GM18868 (cell line): ENCODE data around the gene TLNRD1.

Experiments
- ATAC-seq: cut with Tn5 transposase; IDR thresholded peaks from one replicate; pipeline ENCODE4 v1.9.1; 2021; ENCODE audit warnings: mild to moderate bottlenecking, moderate library complexity; ENCODE audit not compliant: unreplicated experiment

Gene TLNRD1

DNA sequence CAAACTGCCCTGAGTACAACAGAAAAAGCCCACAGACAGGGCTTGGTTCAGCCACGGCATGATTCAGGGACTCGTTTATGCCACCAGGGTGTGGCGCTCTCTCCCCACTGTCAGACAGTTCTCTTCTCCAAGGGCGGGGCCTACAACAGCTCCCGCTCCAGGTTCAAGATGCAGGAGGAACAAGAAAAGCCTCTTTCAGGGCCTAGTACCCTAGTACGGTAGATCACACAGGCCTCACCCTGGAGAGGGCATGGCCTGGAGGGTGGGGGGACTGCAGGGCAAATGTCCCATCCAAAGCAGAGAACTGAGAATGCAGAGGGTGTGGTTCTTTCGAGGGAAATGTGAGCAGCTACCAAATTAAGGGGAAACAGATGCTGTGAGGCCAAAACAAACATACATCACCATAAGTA lies 23.1 kb upstream of the TLNRD1 start:
- no peak for ATAC-seq

DNA sequence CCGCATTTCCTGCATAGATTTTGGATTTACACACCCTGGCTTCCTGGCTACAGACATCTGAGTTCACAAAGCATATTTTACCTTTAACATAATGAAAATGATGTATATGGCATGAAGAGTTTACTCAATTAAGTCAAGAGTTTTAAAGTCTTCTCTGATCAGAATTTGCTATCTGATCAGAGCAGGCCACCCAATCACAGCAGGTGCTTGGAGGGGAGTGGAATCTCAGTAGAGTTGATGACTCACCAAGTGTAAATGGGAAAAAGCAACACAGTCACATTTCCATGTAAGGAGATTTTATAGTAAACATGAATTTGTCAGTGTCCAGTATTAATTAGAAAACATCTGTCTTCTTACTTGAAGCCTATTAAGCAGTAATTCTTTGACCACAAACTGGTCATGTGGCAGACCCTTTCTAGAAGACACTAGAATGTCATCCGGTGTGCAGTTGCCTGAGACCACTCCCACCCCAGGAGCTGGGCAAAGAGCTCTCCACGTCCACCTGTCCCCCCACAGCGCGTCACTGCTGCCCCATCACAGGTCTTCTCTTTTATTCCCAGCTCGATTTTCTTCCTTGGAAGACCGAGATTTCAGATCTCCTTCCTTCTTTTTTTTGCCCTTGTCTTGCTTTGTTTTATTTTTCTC lies 21.9 kb upstream of the TLNRD1 start:
- ATAC-seq = no peak

DNA sequence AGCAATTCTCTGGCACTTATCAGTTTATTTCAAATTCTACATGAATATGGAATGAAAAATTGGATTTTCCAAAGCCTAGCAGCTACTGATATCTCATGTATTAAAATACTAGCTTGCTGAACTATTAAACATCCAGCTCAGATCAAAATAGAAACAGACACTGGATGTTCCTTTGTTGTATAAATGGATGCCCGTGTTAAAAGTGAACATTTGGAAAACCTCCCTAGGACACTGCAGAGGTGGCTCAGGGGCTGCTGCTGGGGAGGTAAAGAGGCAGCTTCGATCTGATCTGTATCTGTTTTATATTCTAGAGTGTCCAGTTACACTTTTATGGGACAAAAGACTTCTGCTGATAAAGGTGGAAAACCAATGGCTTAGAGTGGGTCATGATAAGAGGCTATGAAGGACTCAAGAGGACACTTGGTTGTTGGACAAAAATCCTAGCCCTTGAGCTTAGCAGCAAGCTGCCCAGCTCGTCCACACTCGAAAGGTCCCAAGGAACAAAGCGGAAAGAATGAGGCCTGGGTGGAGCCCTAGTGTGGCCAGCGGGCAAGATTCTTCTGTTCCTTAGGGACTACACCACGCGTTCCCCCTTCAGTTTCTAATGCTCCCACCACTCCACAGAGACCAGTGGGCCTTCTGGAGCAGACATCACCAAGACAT lies 21.1 kb upstream of the TLNRD1 start:
- ATAC-seq = no peak

DNA sequence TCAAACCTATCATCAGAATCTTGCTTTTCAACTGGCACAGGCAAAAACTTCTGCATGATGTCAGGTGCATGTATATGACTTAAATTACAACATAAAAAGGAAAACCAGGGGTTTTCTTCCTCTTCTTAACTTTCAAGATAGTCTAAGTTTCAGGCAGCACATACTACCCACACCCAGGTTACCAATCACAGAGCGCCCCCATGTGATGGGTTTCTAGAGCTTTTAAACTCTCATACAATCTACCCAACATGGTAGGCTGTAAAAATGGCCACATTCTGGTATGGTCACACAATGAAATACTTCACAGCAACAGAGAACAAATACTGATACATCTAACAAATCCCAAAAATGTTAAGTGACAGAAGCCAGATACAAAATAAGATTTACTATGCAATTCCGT lies 18.5 kb upstream of the TLNRD1 start:
- ATAC-seq = peak; percentile 68

DNA sequence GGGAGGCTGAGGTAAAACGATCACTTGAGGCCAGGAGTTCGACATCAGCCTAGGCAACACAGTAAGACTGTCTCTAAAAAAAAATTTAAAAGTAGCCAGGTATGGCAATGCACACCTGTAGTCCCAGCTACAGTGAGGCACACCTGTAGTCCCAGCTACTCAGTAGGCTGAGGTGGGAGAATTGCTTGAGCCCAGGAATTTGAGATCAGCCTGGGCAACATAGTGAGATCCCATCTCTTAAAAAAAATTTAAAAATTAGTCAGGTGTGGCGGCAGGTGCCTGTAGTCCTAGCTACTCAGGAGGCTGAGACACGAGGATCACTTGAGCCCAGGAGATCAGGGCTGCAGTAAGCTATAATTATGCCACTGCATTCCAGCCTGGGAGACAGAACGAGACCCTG lies 17.9 kb upstream of the TLNRD1 start:
- ATAC-seq = no peak

DNA sequence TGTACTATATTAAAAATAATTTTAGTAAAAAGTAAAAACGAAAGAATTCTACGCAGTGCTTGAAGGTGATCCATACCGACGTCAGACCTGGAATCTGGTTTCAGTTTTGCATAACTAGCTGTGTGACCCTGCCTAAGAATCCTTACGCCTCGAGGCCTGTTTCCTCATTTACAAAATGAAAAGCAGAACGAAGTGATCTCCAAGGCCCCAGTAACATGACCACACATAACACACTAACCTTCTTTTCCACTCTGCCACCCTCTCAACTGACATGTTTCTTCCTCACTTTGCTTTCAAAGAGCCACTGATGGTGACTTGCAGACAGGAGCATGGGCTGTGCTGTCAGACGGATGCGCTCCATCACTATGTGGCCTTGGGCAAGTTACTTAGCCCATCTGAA lies 15.9 kb upstream of the TLNRD1 start:
- no peak for ATAC-seq

DNA sequence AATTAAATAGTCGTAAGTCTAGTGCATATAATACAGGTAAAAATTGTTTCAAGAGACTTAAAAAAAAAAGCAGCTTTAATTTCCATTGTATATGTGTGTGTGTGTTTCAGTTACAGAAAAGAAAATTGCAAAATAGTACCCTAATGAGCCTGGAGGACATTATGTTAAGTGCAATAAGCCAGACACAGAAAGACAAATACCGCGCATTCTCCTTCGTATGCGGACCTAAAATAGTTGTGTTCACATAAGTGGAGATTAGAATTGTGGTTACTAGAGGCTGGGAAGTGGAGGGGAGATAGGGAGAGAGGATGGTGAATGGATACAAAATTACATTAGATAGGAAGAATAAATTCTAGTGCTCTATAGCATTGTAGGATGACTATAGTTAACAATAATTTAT lies 14.7 kb upstream of the TLNRD1 start:
- no peak for ATAC-seq

DNA sequence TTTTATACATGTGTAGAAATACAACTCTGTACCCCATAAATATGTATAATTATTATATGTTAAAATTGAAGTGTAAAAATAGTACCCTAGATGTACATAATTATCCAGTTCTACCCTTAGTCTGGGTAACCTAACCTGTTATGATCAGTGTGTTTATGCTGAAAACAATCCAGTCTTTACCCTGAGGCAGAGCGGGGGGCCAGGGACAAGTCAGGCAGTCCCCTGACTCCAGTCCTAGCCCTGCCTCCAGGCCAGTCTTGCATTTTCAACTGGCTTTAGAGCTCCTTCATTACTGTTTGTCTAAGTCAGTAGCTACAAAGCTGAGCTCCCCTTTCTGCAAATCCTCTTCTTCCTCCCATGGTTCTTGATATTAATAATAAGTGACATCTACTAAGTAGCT lies 14.2 kb upstream of the TLNRD1 start:
- no peak for ATAC-seq

DNA sequence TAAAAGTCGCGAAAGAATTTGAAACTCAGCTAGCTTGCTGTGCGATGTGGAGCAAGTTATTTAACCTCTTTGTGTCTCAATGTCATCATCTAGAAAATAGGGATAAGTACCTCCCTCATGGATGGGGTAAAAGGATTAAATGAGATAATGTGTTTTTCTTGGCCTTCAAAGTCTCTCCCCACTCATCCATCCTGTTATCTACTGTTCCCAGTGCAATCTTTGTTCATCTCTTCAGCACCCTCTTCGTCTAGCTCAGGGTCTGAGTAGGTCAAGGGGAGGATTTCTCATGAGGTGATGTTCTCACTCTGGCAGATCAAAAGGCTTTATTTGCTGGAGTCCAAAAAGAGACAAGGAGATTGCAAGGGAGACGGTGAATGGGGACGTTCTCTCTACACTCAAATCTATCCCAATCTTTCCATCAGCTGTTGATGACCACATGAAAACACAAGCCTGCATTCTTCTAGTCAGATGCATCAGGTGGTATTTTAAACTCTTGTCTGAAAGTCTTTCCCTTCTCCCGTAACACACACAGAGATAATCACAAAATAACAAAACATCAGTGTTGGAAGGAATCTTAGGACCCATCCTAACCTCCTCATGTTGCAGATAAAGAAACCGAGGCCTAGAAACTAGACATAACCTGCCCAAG lies 12.5 kb upstream of the TLNRD1 start:
- ATAC-seq = no peak

DNA sequence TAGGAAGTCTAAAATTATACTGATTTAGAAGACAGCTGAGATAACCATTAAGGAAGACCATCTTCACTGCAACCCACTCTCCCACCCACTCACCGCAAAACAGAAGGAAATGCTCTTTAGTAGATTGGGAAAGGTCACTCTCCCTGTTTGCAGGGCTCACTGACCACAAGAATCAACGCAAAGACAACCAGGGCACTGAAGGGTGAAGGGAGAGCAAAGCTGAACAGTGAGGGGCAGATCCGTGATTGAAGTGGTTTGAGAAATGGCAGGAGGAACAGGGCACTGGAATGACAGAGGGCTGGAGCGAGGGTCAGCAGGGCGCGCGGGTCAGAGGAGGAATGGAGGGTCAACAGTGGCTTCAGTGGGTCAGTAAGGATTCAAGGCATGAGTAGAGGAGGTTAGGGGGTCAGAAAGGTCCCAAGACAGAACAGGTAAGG lies 11.6 kb upstream of the TLNRD1 start:
- no peak for ATAC-seq

DNA sequence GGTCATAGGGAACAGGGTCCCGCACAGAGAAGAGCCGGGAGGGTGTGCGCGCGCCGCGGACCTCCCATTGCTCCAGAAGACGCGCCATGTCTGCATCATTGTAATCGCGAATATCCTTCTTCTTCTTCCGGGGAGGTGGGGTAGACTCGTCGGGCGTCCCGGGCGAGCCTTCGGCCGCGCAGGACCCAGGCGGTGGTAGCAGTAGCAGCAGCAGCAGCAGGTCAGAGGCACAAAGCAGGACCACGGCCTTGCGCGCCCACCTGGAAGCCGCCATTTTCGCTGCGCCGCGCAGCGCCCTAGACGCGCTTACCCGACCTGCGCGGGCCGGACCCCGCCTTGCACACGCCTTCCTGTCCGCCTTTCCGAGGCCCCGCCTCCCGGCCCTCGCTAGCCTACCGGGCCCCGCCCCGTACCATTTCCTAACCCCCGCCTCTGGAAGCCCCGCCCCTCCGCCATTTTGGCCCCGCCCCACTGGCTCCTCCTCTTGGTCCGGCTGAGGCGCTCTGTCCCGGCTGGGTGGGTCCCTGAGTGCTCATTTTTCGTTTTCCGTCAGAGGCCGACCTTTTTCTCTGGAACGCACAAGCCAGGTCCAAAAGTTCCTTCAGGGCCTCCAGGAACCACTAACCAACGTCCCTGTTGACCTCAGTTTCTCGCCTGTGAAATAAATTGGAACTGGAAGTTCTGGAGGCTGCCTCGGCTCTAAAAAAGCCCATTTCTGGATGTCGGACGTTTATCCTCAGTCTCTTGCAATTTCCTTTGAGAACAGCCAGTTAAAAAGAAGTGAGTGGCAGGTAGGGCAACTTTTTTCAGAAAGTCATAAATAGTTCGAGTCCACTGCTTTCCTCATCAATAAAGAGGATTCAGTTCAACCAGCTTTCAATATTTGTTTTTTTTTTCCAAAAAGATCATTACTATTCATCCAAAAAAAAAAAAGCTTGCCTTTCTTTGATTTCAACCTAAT lies 10.9 kb upstream of the TLNRD1 start, which contains the start of gene MESD:
MESD (minus strand) TSS at position 302 of the 961 bp plus-strand sequence; CDS start at position 274, 28 bp downstream.
- ATAC-seq = peak; percentile 96

DNA sequence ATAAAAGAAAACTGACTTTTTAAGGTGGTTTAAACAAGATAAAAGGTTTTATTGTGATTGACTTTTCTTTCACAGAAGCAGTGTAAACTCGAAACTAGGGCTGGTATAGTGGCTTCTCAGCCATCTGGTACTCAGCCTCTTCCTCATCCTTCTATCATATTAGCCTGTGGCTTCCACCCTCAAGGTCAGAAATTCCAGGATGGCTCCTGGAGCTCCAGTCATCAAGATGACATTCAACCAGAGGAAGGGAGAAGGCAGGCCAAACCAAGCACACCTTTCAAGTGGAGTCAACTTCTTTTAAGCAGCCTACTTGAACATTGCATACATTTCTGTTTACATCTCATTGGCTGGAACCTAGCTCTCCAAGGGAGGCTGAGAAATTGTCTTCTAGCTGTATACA lies 9.8 kb upstream of the TLNRD1 start:
- ATAC-seq = no peak

DNA sequence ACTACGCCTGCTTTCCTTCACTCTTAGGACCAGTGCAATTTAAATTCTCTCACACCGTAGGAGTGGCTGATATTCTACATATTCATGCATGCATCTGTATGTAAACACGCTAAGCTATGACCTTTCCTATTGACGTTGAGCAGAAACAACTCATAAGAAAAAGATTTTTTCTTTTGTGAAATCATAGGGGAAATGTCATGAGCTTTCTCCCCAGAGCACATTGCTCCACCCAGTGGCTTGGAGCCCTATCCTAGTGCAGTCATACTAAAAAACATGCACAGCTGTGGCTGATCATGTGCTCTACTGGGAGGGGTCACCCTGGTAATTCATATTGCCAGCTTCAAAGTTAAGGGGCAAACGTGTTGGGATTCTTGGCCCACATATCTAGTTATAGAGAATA lies 9.3 kb upstream of the TLNRD1 start:
- no peak for ATAC-seq

DNA sequence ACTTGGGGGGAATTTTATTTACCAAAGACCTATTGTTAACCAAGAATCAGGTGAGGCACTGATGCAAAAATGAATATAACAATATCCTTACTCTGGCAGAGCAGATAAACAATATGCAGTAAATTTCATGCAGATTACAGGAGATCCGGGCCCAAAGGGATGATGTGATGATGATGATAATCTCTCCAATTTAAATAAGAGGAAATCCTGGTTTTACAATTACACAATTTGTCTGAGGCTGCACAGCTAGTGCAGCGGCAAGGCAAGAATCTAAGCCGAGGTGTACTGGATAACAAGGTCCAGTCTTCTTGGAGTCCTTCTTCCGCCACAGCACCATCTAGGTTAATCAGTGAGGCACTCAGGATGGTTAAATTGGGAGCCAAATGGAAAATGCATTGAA lies 8.7 kb upstream of the TLNRD1 start:
- no peak for ATAC-seq

DNA sequence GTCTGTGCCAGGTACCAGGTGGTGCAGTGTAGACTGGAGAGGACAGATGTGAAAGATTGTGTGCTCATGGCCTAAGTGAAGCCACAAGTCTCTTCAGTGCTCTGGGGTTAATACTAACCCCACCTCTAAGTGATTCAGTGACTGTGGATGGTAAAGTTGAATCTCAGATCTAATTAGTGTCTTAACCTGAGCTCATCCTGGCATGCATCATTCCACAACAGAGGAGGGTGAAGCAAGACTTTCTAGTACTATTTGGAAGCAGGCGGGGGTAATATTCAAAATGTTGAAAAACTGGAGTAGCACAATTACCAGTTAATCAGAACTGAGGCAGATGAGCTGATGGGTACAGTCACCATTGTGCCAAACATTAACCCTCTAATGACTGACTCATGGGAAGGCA lies 8.3 kb upstream of the TLNRD1 start:
- no peak for ATAC-seq

DNA sequence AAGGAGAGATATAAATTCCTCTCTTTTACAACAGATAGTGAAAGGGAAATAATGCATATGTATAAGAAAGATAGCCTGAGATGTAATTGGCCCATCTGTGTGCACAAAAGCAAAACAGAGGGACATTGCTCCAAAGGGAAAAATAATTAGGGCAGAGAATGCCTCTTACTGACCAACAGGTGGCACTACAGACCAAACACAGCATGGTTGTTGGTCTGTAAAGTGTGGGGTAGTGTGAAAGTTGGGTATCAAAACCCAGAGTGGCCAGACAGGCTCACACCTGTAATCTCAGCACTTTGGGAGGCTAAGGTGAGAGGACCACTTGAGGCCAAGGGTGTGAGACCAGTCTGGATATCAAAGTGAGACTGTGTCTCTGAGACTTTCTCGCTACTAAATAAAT lies 4.5 kb upstream of the TLNRD1 start:
- no peak for ATAC-seq

DNA sequence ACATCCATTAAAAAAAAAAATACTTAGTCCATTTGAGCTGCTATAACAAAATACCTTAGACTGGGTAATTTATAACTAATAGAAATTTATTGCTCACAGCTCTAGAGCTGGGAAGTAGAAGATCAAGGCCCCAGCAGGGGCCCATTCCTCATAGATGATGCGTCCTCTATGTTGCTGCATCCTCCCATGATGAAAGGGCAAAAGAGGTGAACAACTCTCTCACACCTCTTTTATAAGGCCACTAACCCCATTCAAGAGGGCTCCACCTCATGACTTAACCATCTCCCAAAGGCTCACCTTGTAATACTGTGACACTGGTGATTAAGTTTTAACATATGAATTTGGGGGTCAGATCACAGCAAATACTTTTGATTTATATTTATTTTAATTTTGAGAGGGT lies 3.0 kb upstream of the TLNRD1 start:
- ATAC-seq = no peak

DNA sequence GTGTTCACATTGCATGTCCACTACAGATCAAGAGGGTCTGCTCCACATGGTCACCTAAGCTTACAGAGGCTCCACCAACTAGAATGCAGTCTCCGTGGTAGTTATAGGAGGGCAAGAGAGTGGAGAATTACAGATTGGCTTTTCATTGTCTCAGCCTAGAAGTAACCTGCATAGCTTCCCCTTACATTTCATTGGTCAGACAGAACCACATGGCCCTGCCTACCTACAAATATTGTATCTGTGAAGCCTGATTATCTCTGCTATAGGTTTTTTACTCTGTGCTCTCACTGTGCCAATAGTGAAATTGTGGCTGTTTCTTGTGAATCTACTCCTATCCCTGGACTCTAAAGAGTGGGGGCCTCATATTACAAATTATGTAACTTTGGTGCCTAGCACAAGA lies 2.5 kb upstream of the TLNRD1 start:
- no peak for ATAC-seq

DNA sequence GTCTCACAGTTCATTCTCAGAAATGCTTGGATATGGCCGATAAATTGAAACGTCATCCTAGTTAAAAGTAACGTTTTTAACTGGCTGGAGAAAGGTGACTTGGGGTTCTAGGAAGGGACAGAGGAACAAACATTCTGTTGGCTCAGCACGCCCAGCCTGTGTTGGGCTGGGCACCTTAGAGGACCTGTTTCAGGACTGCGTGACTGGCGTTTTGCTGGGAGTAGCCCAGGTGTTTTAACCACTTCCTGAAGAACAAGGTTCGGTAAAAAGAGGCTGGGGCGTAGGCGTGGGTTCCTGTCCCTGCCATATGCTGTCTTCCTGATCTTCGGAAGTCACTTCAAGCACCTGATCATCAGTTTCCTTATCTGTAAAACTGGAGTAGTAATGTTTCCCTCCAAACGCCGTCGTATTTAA lies 1.1 kb upstream of the TLNRD1 start:
- peak; percentile 29 for ATAC-seq

DNA sequence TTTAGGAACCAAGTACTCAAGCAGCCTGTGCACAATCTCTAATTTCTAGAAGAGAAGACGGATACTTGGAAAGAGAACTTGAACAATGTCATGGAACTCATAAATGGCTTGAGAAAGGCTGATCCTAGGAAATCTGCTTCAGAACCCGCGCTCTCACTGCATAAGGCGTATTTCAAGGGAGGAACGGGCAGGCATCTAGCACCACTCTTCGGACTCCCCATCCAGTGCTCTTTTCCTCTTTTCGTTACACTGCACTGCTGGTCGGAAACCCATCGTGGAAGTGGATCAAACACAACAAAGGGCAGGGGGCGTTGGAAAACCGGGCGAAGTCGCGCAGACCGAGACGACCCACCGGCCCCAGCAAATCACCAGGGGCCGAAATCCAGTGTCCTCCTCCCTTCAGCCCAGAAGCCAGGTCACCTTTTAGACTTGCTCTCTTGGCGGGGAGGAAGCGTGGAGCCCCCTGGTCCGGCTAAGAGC lies 539 bp upstream of the TLNRD1 start:
- ATAC-seq = no peak
